Endothelial cell of umbilical vein (primary cell): ENCODE data around the gene FOXK1. TPM values are rescaled to one million over a fixed set of nuclear protein-coding genes. Genes with fewer than 3 reads are reported as not detected.

Experiments used
- BruUV-seq: library from RNA; stranded (reverse); fragments of 400-500 nt; replicated peaks from 2 replicates; lab custom pipeline; 2021; lab: Mats Ljungman, UMichigan
- CTCF ChIA-PET: fragments of 300-600, 350-600 bp; sonication (Branson Sonifier 250); formaldehyde crosslinking; loops from one replicate; lab custom pipeline; 2021; ENCODE audit warnings: antibody characterized with exemption, inconsistent platforms; lab: Charles Lee
- POLR2A ChIA-PET: fragments of 300-600, 350-600 bp; sonication (Branson Sonifier 250); formaldehyde crosslinking; loops from one replicate; lab custom pipeline; 2021; ENCODE audit warnings: antibody characterized with exemption, inconsistent platforms; lab: Charles Lee
- DNase-seq: peaks from one replicate; pipeline ENCODE4 v3.0.0-alpha.2; 2011; ENCODE audit warnings: low read depth, low spot score
- FAIRE-seq: peaks from 2 replicates; lab custom pipeline; 2011; peaks lifted over from hg19 to GRCh38; lab: Jason Lieb, UNC
- H2AFZ ChIP-seq: 2 replicates; pipeline ENCODE4 v1.6.0; 2012; ENCODE audit warnings: low read depth, low read length, control low read depth, inconsistent platforms
- H3K27ac ChIP-seq: 2 replicates; pipeline ENCODE4 v1.5.1; 2011; ENCODE audit warnings: low read depth, mild to moderate bottlenecking, control low read depth, low read length, moderate library complexity; ENCODE audit not compliant: insufficient read depth
- H3K27me3 ChIP-seq, 2 experiments: 2 replicates each; pipeline versions ENCODE4 v1.6.0 to v1.6.1; 2011; ENCODE audit warnings: low read length in 2 of 2, mixed read lengths in 1 of 2; ENCODE audit not compliant: control insufficient read depth in 2 of 2, insufficient read depth in 2 of 2
- H3K36me3 ChIP-seq, 2 experiments: 2 replicates in 1 of 2; 3 replicates in 1 of 2; pipeline ENCODE4 v1.5.1; 2011; ENCODE audit warnings: low read length in 2 of 2, mild to moderate bottlenecking in 1 of 2, moderate library complexity in 1 of 2; ENCODE audit not compliant: control insufficient read depth in 2 of 2, insufficient read depth in 2 of 2; ENCODE audit errors: extremely low read depth in 1 of 2
- H3K4me1 ChIP-seq: 3 replicates; pipeline ENCODE4 v1.5.1; 2011; ENCODE audit warnings: mild to moderate bottlenecking, low read length; ENCODE audit not compliant: control insufficient read depth, insufficient read depth; ENCODE audit errors: extremely low read depth
- H3K4me2 ChIP-seq: 2 replicates; pipeline ENCODE4 v1.6.1; 2011; ENCODE audit warnings: low read length, control low read depth, mixed read lengths; ENCODE audit not compliant: insufficient read depth
- H3K4me3 ChIP-seq, 3 experiments: fragments of 200-600 bp in 1 of 3; sonication (generic), shearing (Covaris generic) in 1 of 3; replicated peaks in 1 of 3; 2 replicates each; pipeline ENCODE4 v1.5.1; 2011 to 2016; ENCODE audit warnings: control low read depth in 3 of 3, low read length in 3 of 3, mild to moderate bottlenecking in 2 of 3, inconsistent platforms in 1 of 3, low read depth in 1 of 3, moderate library complexity in 1 of 3; ENCODE audit not compliant: insufficient read depth in 1 of 3
- H3K79me2 ChIP-seq: 2 replicates; pipeline ENCODE4 v1.6.0; 2012; ENCODE audit warnings: low read length, inconsistent platforms; ENCODE audit not compliant: control insufficient read depth, insufficient read depth
- H3K9ac ChIP-seq: replicated peaks from 2 replicates; pipeline ENCODE3; 2011; ENCODE audit warnings: low read length, control low read depth; ENCODE audit not compliant: insufficient read depth; ENCODE audit errors: extremely low read depth
- H3K9me1 ChIP-seq: replicated peaks from 3 replicates; pipeline ENCODE4 v1.6.0; 2011; ENCODE audit warnings: mild to moderate bottlenecking, low read length; ENCODE audit not compliant: control insufficient read depth, insufficient read depth; ENCODE audit errors: extremely low read depth
- H3K9me3 ChIP-seq: replicated peaks from 2 replicates; pipeline ENCODE4 v1.5.1; 2012; ENCODE audit warnings: low read length, inconsistent platforms; ENCODE audit not compliant: control insufficient read depth, insufficient read depth
- H4K20me1 ChIP-seq: replicated peaks from 2 replicates; pipeline ENCODE3; 2011; ENCODE audit warnings: mild to moderate bottlenecking, low read length; ENCODE audit not compliant: control insufficient read depth, insufficient read depth; ENCODE audit errors: extremely low read depth
- CTCF ChIP-seq, 2 donors: IDR thresholded peaks; 1 replicate in 1 of 2; 2 replicates in 1 of 2; pipeline ENCODE4 v1.5.1; 2011; ENCODE audit warnings: low read length in 2 of 2, mild to moderate bottlenecking in 2 of 2, moderate library complexity in 2 of 2, control low read depth in 1 of 2, inconsistent platforms in 1 of 2, low read depth in 1 of 2; ENCODE audit not compliant: insufficient read depth in 1 of 2; ENCODE audit errors: extremely low read depth in 1 of 2
- EZH2 ChIP-seq: IDR thresholded peaks from 2 replicates; pipeline ENCODE4 v1.6.1; 2012; ENCODE audit warnings: borderline replicate concordance, low read depth, mild to moderate bottlenecking, moderate library complexity, low read length, inconsistent platforms; ENCODE audit not compliant: severe bottlenecking
- FOS ChIP-seq: IDR thresholded peaks from 2 replicates; pipeline ENCODE4 v1.6.1; 2011; ENCODE audit warnings: mild to moderate bottlenecking, low read length, moderate library complexity, borderline replicate concordance; ENCODE audit not compliant: insufficient read depth
- GATA2 ChIP-seq: IDR thresholded peaks from 2 replicates; pipeline ENCODE4 v1.7.0; 2011; ENCODE audit warnings: low read depth, mild to moderate bottlenecking, moderate library complexity, mixed read lengths, low read length; ENCODE audit not compliant: insufficient read length, insufficient read depth
- JUN ChIP-seq: IDR thresholded peaks from 2 replicates; pipeline ENCODE4 v1.6.1; 2011; ENCODE audit warnings: borderline replicate concordance, low read depth; ENCODE audit not compliant: insufficient read length, insufficient read depth
- MAX ChIP-seq: IDR thresholded peaks from 2 replicates; pipeline ENCODE4 v1.6.1; 2011; ENCODE audit not compliant: insufficient read depth, insufficient read length
- MYC ChIP-seq: IDR thresholded peaks from one replicate; pipeline ENCODE4 v1.6.1; 2011; ENCODE audit warnings: mild to moderate bottlenecking, low read depth, low read length
- POLR2A ChIP-seq: IDR thresholded peaks from 2 replicates; pipeline ENCODE4 v1.6.1; 2012; ENCODE audit warnings: low read depth, mild to moderate bottlenecking, control low read depth, low read length
- POLR2AphosphoS5 ChIP-seq: IDR thresholded peaks from 2 replicates; pipeline ENCODE4 v1.6.1; 2012; ENCODE audit warnings: low read depth, mild to moderate bottlenecking, control low read depth, low read length, moderate library complexity; ENCODE audit not compliant: insufficient read depth
- dilution Hi-C: fragments of 300-500 bp; cut with MboI; formaldehyde crosslinking; loops from one replicate; pipeline ENCODE4 v1.15.0; 2019; ENCODE audit warnings: low sequenced_read_pairs; ENCODE audit not compliant: extremely low pct_ligation_motif_present
- intact Hi-C: fragments of 100-400 bp; cut with micrococcal nuclease; formaldehyde crosslinking; loops from one replicate; pipeline ENCODE4 v1.10.0; 2022
- polyA plus RNA-seq, 4 experiments: library from polyadenylated mRNA; depleted of rRNA in 3 of 4; stranded (reverse) in 3 of 4; unstranded in 1 of 4; fragments of >200 nt; gene quantifications; 2 replicates each; pipeline versions ENCODE4 v1.2.1 to v1.2.3, GENCODE V29; 2011 to 2012; ENCODE audit warnings: missing spikeins in 1 of 4
- total RNA-seq: library from RNA; stranded (reverse); gene quantifications from 2 replicates; pipeline ENCODE4 v1.2.3, GENCODE V29; 2021

Gene FOXK1
- total and polyA plus RNA-seq, 2 donors (not counting 3 experiments of a cell fraction or from before 2014, with no cell fraction given), result 8.0 to 52.1 TPM

- Histone ChIP-seq H3K4me2 (no peak overlapping the region), H3K36me3 (peaks cover 10 to 33% of the 10 kb centered on the region in 2 experiments), H3K27me3 (no peaks in the 10 kb centered on the region), H3K9me1 (no peaks in the 10 kb centered on the region), H3K79me2 (no peaks in the 10 kb centered on the region), H3K4me1 (no peaks in the 10 kb centered on the region), H3K9me3 (no peaks in the 10 kb centered on the region), H2AFZ (no peak overlapping the region), H3K4me3 (no peak overlapping the region), H4K20me1 (no peaks in the 10 kb centered on the region), H3K27ac (no peak overlapping the region), H3K9ac (no peak overlapping the region)
- no peak for FAIRE-seq
- DNase-seq, result no peak
- dilution Hi-C loops, result no loop called here
- CTCF ChIA-PET, result interaction anchor here (0.9 kb wide), 1 partner anchor 8 kb away, joined by 3 read pairs; no protein-coding TSS in a partner anchor
- TF ChIP-seq POLR2AphosphoS5 (no peak), EZH2 (no peak), MYC (no peak), GATA2 (no peak), FOS (no peak), CTCF (IDR thresholded peaks at IDR 0.05; ENCODE audit: extremely low read depth in 1 of 2, insufficient read depth in 1 of 2, low read depth in 1 of 2, low read length in 2 of 2) (no peak), MAX (no peak), JUN (no peak), POLR2A (no peak)
- intact Hi-C loops, result no loop called here
- POLR2A ChIA-PET, result no interaction called here
- BruUV-seq, result no TSS peak
Measured at GRCh38 chr7:4790078-4790465, 108.0 kb downstream of the FOXK1 start.
